Body of pancreas (tissue), 4 donors: ENCODE measurements around the gene NEMP2.

Source experiments
- POLR2A ChIP-seq, 3 donors: fragments of 450-650 bp; IDR thresholded peaks; one replicate each; pipeline ENCODE4 v1.6.1; 2016; ENCODE audit warnings: antibody characterized with exemption in 3 of 3, mild to moderate bottlenecking in 2 of 3
- TF ChIP-seq, protein P1 (sequence below), 7 experiments: fragments of 450-650 bp in 4 of 7; fragments of 200-600 bp in 3 of 7; sonication (generic) in 3 of 7; IDR thresholded peaks; one replicate each; pipeline ENCODE4 v1.5.1; 2016 to 2019; ENCODE audit warnings: antibody characterized with exemption in 7 of 7

DNA sequence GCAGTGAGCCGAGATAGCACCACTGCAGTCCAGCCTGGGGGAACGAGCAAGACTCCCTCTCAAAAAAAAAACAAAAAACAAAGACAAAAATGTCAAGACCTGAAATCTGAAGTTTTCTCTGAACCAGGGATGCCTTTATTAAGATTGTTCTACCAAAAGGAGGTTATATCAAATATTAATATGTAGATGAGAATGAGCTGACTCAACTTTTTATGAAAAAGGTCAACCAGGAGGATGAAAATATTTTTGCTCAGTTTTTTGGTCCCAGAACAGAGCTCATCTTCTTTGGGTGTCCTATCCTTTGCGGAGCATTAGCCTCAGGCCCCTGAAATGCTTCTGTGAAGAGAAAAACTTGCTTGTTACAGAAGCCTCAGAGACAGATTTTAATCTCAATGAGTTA lies 44.0 kb downstream of the NEMP2 start:
- TF ChIP-seq, protein P1, sequence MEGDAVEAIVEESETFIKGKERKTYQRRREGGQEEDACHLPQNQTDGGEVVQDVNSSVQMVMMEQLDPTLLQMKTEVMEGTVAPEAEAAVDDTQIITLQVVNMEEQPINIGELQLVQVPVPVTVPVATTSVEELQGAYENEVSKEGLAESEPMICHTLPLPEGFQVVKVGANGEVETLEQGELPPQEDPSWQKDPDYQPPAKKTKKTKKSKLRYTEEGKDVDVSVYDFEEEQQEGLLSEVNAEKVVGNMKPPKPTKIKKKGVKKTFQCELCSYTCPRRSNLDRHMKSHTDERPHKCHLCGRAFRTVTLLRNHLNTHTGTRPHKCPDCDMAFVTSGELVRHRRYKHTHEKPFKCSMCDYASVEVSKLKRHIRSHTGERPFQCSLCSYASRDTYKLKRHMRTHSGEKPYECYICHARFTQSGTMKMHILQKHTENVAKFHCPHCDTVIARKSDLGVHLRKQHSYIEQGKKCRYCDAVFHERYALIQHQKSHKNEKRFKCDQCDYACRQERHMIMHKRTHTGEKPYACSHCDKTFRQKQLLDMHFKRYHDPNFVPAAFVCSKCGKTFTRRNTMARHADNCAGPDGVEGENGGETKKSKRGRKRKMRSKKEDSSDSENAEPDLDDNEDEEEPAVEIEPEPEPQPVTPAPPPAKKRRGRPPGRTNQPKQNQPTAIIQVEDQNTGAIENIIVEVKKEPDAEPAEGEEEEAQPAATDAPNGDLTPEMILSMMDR (IDR thresholded peaks at IDR 0.05), result no peak
- TF ChIP-seq POLR2A (IDR thresholded peaks at IDR 0.05), result no peak
